ENCODE measurements around the gene CLCA2. TPM values are rescaled to one million over a fixed set of nuclear protein-coding genes. Genes with fewer than 3 reads are reported as not detected.

CLCA2 gene
- total and polyA plus RNA-seq, 9 donors, result 0.07 to 0.25 TPM; not detected in 7

- Histone ChIP-seq H3K27me3 (no peaks in the 10 kb centered on the region), H3K36me3 (no peaks in the 10 kb centered on the region), H3K4me3 (no peak overlapping the region), H3K9me3 (no peaks in the 10 kb centered on the region), H3K4me1 (ENCODE audit: insufficient read depth) (no peaks in the 10 kb centered on the region), H3K27ac (no peak overlapping the region)
- intact Hi-C loops (cut with DNase I), result no loop called here
- TF ChIP-seq CTCF (IDR thresholded peaks at IDR 0.05) (no peak), EP300 (IDR thresholded peaks at IDR 0.05) (no peak), POLR2A (IDR thresholded peaks at IDR 0.05) (no peak)
- 90 to 92% (median 92%) methylated on average over 10 of the region's 10 CpGs for WGBS, 3 donors
- no peak for DNase-seq
Observed at GRCh38 chr1:86470859-86471258, 46.9 kb downstream of the CLCA2 start.

- no peaks in the 10 kb centered on the region for H3K4me1 ChIP-seq (ENCODE audit: insufficient read depth)
- TF ChIP-seq POLR2A (IDR thresholded peaks at IDR 0.05), result no peak
- TF ChIP-seq EP300 (IDR thresholded peaks at IDR 0.05), result no peak
- TF ChIP-seq CTCF (IDR thresholded peaks at IDR 0.05), result no peak
- H3K4me3 ChIP-seq, result no peak overlapping the region
- no peak for DNase-seq
- H3K27ac ChIP-seq, result no peak overlapping the region
- H3K27me3 ChIP-seq, result no peaks in the 10 kb centered on the region
- intact Hi-C loops (cut with DNase I), result no loop called here
- H3K36me3 ChIP-seq, result no peaks in the 10 kb centered on the region
- H3K9me3 ChIP-seq, result no peaks in the 10 kb centered on the region
Observed at GRCh38 chr1:86471291-86471690, 47.3 kb downstream of the CLCA2 start.

- TF ChIP-seq CTCF (IDR thresholded peaks at IDR 0.05) (no peak), EP300 (IDR thresholded peaks at IDR 0.05) (no peak)
- intact Hi-C loops (cut with DNase I), result no loop called here
- Histone ChIP-seq H3K36me3 (no peaks in the 10 kb centered on the region), H3K4me3 (no peak overlapping the region), H3K4me1 (ENCODE audit: insufficient read depth) (no peaks in the 10 kb centered on the region), H3K9me3 (no peaks in the 10 kb centered on the region), H3K27me3 (no peaks in the 10 kb centered on the region), H3K27ac (no peak overlapping the region)
- DNase-seq, result no peak
- 41 to 53% (median 48%) methylated on average over 4 of the region's 4 CpGs for WGBS, 3 donors
Observed at GRCh38 chr1:86472152-86472551, 48.2 kb downstream of the CLCA2 start.

GRCh38 chr1:86472767-86473166, 48.8 kb downstream of the CLCA2 start:
- Histone ChIP-seq H3K36me3 (no peaks in the 10 kb centered on the region), H3K27ac (no peak overlapping the region), H3K9me3 (no peaks in the 10 kb centered on the region), H3K27me3 (no peaks in the 10 kb centered on the region), H3K4me1 (ENCODE audit: insufficient read depth) (no peaks in the 10 kb centered on the region), H3K4me3 (no peak overlapping the region)
- TF ChIP-seq CTCF (IDR thresholded peaks at IDR 0.05) (no peak), POLR2A (IDR thresholded peaks at IDR 0.05) (no peak), EP300 (IDR thresholded peaks at IDR 0.05) (no peak)
- DNase-seq, result no peak
- intact Hi-C loops (cut with DNase I), result no loop called here
- 48 to 64% (median 53%) methylated on average over 3 of the region's 3 CpGs for WGBS, 3 donors

- Histone ChIP-seq H3K4me1 (ENCODE audit: insufficient read depth) (no peaks in the 10 kb centered on the region), H3K27ac (no peak overlapping the region), H3K4me3 (no peak overlapping the region), H3K27me3 (no peaks in the 10 kb centered on the region), H3K36me3 (no peaks in the 10 kb centered on the region), H3K9me3 (no peaks in the 10 kb centered on the region)
- TF ChIP-seq POLR2A (IDR thresholded peaks at IDR 0.05) (no peak), CTCF (IDR thresholded peaks at IDR 0.05) (no peak), EP300 (IDR thresholded peaks at IDR 0.05) (no peak)
- DNase-seq, result no peak
- intact Hi-C loops (cut with DNase I), result no loop called here
- 43 to 69% (median 62%) methylated on average over 4 of the region's 4 CpGs for WGBS, 3 donors
Observed at GRCh38 chr1:86477256-86477655, 53.3 kb downstream of the CLCA2 start.
